ENCODE results near the gene NTNG1.
A peak's percentile ranks its signal among the peaks of the same experiment; 100 is the strongest.

Gene NTNG1

DNA sequence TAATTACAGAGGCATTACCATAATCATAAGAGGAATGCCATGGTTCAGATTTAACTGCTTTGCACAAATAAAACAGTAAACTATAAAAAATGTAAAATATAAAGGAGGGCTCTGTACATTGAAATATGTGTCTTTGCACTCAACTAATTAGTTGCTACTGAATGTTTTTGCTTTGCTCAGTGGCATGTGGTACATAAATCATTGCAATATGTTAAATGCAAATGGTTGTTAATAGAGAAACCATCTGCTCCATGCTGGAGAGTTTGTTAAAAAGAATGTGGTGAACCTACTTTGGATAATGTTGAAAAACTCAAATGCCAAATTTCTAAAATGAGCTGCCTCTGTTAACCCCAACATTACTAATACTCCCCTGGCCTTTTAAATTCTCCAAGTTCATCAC is 201.5 kb downstream of the NTNG1 start:
- no peak for DNase-seq (ENCODE audit: low read depth)

DNA sequence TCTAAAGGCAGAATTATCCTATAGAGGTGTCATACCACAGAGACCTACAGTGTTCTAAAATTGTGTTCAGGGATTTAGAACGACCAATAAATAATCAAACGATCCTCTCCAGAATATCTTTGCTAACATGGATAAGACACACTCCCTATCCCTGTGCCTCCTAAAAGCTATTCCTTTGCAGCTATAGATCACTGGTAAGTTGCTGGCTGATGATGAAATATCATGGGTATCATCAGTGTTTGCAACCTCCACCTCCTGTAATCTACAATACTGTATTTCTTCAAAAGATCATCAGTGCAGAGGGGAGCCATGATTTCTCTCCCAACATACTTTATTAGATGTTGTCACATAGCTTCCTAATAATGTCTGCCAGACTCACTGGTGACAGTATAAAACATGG is 201.9 kb downstream of the NTNG1 start:
- no peak for DNase-seq (ENCODE audit: low read depth)

DNA sequence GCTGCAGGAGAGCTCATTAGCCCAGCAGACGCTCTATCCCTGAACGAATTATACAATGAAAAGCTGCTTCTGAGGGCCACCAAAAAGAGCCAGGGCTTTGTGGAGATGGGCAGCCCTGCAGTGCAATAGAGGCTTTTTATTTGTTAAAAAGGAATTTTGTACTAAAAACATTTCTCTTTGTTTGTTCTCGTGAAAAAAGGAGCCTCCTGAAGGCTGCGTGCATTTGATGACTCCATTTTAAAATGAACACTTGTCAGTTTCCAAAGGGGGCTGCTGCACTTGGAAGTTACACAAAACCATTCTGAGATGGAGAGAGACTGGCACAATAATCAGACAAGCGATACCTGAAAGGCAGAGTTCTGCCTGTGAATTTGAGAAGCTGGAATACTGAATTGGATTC is 202.8 kb downstream of the NTNG1 start:
- DNase-seq (ENCODE audit: low read depth), result no peak

DNA sequence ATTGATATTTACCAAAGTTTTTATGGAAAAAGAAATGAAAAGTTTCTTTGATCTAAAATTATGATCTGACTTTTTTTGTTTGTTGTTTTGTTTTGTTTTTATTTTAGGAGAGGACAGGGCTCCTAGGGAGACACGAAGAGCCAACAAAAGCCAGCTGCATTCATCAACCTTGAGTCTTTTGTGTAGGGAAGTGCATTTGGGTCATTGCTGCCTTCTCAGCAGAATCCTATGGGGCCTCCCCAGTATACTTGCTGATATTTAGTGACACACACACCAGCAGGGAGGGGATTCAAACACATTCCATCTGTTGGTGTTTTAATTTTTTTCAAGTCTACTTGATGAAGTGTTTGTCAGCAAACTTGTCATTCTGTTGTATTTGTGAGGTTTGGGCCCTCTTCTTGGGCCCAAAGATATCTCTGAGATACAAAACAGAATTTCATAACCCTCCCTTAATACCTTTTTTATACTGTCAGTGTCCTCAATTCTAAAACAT is 203.5 kb downstream of the NTNG1 start:
- no peak for DNase-seq (ENCODE audit: low read depth)

DNA sequence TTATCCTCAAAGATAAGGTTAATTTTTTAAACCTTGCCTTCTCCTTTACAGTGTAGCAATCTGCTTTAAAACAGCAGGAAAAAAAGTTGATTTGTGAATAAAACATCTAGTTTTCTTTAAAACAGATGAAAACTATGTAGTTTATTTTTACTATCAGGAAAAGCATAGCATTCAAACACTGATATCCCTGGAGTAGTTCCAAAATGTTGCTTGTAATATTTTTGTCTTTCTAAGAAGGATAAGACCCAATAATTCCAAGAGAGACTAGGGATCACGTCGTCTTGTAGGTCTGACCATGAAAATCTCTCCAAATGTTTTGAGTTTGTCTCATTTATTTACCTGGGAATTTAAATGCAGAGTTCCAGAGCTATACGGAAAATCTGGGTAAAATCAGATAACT is 204.0 kb downstream of the NTNG1 start:
- DNase-seq (ENCODE audit: low read depth), result no peak

DNA sequence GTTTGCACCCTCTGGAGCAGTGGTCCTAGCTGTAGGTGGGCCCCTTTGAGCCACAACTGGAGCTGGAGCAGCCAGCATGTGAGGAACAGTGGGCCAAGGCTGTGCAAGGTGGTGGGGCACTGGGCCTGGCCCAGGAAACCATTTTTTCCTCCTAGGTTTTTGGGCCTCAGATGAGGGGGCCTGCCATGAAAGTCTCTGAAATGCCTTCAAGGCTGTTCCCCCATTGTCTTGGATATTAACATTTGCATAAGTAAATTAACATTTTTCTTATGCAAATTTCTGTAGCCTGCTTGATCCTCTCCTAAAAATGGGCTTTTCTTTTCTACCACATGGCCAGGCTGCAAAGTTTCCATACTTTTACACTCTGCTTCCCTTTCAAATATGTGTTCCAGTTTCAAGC is 212.0 kb downstream of the NTNG1 start:
- DNase-seq (ENCODE audit: low read depth), result no peak

DNA sequence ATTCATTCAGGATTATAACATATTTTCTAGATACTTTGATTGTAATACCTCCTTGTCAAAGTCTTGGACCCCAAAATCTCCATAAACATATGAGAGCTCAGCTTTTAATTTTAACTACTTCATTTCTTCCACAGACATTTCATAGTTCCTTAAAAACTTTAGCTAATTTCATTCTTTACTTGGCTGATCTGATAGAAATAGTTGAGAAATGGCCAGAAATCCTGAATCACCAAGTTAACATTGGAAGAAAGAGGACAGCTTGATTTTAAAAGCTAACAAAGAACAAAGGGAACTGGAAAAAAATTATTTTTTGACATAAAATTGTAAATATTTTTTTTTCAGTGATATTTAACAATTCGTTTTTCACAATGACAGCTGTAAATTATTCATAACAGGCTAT is 216.5 kb downstream of the NTNG1 start:
- no peak for DNase-seq (ENCODE audit: low read depth)

DNA sequence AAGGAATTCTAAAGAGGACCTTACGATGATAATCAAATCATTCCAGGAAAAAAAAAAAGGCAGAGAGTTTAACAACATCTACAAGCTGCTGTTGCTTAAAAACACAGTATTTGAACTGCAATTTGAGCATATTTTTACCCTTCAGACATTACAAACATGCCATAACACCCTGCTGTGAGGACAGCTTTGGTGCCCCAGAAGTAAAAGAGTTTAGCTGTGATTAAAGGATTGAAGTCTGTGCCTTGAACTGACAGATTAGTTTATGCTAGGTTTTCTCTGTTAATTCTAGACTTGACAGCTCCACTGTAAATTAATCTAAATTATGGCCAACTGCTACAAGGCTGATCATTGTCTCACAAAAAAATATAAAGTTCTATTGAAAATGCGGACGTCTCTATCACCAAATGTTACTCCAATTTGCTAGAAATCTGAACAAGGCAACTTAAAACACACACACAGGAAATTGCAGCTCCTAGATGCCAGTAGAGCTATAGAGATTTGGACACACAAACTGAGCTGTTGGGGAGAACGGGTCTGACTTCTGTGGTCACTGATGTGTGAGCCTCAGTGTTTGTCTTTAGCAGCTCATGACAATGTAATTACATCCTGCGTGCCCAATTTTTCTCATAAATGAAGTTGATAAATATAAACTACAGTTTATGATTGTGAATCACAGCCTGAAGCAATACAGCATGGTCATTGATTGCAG is 217.9 kb downstream of the NTNG1 start:
- no peak for DNase-seq (ENCODE audit: low read depth)

DNA sequence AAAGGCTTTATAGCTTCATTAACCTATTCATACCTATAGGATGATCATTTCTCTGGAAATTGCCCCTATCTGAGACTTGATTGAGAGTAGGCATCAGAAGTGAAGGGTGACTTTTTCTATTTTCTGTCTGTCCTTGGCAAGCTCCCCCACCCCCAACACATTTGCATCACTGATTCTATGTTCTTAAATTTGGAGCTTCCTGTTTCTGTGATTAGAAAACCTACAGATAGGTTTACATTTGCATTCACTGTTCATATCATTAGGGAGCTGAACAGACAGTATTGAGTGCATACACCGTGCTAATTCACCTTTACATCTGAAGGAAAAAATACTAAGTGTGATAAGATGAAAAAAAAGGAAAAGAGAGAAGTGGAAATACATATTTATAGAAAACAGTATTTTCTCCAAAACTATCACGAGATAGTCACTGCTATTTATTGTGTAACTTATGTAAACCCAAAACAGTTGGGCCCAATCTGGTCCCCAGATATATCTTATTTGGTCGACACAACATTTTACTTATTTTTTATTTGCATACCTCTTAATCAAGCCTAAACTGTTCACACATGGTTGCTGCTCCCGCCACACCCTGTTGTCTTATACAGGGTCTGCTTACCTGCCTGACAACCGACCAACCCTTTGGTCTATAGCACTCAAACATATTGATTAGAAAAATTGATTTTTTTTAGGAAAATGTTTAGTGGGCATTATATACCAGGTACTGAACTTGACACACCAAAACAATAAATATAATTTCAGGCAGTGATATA is 218.8 kb downstream of the NTNG1 start:
- no peak for DNase-seq (ENCODE audit: low read depth)

DNA sequence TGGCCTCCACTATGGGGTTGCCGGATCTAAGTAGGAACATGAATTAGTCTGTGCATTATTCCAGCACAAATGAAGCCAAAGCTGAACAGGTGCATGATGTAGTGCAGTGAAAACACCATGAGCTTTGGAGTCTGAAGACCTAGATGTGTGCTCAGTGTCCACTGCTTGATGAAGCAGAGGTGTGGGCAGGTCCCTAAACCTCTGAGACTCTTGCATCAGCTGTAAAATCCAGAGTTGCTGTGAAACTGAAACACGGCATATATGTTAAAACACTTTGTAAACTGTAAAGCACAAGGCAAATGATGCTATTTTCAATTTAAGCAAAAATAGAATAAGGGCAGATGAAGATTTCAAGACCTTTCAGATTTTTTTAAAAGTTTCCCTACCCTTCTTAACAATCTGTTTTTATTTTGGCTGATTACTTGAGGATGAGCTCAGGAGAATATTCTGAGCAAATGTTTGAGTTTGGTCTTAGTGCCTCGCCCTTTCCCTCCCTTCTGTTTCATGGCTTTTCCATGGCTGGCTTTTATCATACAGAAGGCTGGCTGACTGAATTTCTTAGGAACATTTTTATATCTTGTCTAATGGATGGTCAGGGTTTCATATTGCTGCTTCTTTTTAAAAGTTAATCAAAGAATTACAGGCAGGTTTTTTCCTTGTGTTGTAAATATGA is 221.8 kb downstream of the NTNG1 start:
- DNase-seq (ENCODE audit: low read depth), result no peak

DNA sequence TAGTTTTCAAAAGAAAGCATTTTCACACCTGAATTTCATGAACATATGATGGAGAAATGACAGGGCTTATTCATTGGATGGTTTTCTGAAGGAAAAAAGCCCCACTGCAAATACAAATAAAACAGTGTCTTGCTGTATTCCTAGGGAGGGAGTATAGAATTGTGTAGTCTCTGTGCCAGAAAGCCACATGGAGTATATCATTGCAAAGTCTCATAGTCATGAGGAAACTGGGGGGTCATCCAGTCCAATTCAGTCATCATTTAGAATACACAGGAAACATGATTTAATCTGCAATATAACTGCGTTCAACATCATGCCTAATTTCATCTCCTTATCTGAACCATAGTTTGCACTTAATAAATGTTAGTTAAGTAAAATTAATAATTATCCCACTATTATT is 222.3 kb downstream of the NTNG1 start:
- DNase-seq (ENCODE audit: low read depth), result no peak

DNA sequence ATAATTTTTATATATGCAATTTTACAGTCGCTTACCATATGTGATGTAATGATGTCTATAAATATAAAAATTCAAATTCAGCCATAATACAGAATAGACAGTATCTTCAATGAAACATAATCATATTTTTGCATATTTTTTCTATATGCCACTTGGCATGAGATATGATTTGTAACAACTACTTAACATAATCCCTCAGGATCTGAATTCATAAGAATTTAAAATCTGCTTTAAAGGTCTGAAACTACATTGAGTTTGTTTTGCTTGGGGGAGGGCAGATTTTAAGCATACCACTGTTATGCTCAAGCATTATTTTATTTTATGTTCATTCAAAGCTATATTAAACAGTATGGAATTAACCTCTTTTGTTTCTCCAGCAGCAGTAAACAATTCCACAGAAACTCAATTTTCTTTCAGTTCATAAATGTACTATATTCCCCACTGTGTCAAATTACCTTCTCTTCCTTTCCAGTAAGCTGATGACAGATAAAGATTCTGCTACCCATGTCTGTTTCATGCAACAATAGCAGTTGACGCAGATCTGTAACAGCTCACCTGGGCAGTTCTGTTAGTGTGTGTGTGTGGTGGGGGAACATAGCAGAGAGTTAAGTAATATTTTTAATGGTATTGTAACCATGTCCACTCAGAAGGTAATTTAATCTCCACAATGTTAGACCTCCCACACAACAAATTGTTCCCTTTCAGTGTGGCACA is 224.8 kb downstream of the NTNG1 start:
- no peak for DNase-seq (ENCODE audit: low read depth)

DNA sequence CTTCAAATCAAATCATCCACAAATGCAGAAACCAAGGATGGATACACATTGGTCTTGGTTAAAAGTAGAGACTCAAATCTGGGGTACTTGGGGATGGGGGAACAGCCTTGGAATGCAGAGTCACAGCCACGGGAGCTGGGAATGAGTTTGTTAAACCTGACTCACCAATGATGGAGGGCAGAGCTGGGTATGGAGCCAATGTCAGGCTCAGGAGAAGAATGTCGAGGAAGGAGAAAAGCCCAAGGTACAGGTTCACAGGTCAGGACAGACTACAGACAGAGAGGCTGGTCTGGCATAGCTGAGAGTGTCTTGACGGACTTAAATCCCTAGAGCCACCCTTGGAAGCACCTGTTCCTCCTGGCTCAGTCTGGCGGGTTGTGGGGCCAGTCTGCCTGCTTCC is 237.6 kb downstream of the NTNG1 start:
- no peak for DNase-seq (ENCODE audit: low read depth)

DNA sequence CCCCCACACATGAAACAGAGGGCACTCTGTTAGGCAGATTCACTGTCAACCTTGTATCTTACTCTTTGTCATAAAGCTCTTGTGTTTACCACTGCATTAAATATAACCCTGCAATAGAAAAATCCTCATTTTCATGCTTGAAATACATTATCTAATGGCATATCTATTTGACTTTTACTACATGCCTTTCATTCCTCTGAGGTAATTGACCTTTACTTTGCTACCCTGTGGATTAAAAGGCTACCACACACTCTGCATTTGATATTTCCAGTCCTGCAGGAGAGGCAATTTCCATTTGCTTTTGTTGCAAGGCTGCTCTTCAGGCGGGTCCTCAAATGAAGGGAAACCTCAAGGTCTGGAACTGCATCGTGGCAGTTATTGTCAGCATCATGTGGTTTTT is 238.0 kb downstream of the NTNG1 start:
- peak; percentile 9 for DNase-seq (ENCODE audit: low read depth)

DNA sequence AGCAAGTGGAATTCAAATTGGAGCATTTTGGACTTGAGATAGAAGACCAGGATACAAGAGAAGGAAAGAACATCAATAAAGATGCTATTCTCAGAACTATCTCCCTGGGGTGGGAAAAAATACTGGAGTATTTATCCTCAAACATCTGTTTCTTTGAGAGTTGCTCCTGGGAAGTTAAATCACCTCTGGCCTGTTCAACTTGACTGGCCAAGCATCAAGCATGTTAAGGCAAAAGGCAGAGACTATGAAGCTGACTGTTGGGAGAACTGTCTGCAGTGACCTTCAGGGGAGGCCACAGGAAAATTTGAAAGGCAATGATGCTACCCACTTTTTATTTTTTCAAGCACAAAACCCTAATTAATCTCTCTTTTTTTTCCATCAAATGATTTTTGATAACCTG is 239.0 kb downstream of the NTNG1 start:
- no peak for DNase-seq (ENCODE audit: low read depth)

DNA sequence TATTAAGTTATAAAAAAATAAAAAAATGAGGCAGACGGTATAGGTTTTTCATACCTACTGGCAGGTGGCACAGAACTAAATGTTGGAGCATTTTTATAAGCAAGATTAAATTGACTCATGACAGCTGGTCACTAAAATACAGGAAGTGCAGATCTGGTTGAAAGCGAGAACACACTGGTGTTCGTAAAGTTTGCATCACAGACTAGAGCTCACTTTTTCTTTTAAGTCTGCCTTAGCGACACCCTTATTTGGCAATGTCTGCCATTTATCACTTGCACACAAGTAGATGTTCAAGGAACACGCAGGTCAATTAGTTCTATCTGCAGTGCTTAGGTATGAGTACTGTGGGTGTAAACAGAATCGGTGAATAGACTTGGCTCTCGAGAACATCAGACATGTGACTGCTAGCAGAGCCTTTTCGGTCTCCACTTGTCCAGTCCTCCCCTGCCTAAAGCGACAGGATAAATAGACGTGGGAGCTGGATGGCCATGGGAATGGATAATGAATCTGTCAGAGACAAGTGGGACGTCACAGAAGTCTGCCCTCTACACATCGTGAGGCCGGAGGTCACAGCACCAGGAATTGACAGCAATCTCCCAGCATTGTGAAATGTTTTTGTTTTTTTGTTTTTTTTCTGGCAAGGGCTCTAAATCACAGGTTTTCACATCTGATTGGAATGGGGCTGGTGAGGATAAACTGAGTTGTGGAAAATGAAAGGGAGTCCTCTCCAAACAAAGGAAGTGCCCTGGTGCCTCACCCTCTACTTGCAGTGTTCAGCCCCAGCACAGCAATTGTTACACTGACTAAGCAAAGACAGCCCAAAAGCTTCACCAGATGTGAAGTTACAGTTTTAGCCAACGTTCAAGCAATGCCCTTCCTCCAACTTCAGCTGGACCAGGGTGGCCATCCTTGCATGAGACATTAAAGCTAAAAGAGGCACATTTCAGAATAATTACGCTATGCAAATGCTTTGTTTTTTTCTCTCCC is 248.9 kb downstream of the NTNG1 start:
- no peak for DNase-seq (ENCODE audit: low read depth)

DNA sequence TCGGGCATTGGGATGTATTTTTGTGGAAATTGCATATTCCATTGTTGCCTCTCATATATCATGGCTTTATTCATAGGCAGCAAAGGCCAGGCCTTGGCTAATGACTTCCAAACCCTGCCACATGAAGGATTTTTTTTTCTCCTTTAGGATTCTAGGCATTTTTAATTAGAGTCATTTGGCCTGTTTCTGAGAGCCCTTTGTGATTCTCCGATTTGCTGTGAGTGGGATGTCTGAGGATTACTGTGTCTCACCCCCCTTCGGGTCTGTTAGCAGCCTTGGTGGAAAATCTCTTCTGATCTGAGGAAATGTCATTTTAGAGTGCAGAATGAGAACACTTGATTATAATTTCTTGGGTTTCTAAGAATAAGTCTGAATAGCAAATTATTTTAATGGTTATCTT is 253.5 kb downstream of the NTNG1 start:
- DNase-seq (ENCODE audit: low read depth), result no peak

DNA sequence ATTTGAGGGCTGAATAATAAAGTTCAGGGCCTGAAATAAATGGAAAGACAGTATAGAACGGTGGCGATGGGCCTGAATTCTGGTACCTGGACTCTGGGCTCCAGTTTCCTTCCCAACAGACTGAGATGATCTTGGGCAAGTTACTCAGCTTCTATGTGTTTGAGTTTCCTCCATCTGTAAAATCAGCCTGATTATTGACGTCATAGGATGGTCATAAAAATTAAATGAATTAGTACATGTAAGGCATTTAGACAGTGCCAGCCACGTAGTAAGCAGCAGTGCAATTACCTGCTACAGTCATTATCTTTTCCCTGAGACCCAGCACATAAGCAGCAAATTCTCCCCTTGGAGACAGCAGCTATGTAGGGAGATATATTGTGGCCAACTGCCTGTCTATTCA is 260.9 kb downstream of the NTNG1 start:
- DNase-seq (ENCODE audit: low read depth), result no peak

DNA sequence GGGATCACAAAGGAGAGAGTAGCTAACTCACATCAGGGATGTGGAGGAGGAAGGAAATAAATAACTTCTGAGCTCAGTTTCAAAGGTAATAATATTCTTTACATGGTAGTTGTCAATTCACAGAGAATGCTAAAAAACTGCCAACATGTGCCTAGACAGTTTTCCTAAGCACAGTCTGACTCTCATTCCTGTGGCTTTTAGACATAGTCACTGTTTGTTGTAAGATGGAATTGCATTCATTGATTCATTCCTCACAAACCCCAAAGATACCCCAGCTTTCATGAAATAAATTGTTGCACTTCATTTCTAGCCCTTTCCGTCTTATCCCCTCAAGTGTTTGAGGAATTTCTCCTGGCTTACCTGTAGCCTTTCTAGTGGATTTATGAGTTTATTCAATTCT is 263.9 kb downstream of the NTNG1 start:
- DNase-seq (ENCODE audit: low read depth), result peak; percentile 34

DNA sequence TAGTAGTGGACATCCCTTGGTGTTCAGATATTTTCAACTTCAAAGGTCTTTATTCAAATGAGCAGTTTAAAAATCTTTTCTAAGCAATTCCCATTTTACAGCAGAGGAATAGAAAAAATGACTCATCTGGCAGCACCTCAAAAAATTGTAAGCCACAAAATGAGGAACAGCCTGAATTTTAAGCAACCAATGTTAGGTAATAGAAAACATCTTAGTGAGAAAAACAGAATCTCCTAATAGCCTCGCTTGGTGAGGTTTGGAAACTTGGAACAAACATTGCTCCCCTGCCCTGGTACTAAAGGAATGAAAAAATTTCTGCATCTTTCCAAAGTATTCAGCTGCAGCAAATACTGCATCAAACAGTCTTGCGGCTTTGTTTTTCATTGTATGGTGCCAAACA is 264.4 kb downstream of the NTNG1 start:
- DNase-seq (ENCODE audit: low read depth), result peak; percentile 13

DNA sequence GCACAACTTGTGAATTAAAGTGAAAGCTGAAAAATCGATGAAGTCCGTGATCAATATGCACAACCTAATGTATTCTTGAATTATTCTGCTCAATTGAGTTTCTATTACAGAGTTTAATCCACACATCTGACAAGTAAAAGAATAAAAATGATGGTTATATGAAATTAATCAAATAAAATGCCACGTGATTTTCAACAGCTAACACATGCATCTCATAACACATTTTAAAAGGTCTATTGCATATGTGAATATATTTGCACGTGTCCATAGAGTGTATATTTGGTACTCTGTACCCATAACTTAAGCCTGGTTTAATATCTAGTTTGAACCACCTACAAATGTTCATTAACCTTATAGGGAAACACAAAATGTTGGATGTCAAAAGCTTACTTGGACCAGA is 266.2 kb downstream of the NTNG1 start:
- DNase-seq (ENCODE audit: low read depth), result no peak

All from non-pigmented ciliary epithelial cell (primary cell).